Activated naive CD4-positive, alpha-beta T cell (primary cell): ENCODE results near the gene ZNF286A.
"Not testable (repeated sequence)": the region's sequence is repeated elsewhere in the genome, so short reads cannot be mapped to it uniquely, and the experiment has no call there.

Experiments used
- DNase-seq, 4 experiments: peaks; one replicate each; lab custom pipeline; 2025; lab: John Stamatoyannopoulos, UW

ZNF286A gene

GRCh38 chr17:15699937-15700336 is 385 bp downstream of the ZNF286A start:
- DNase-seq: not testable (repeated sequence)

GRCh38 chr17:15704239-15704638 is 4.7 kb downstream of the ZNF286A start:
- not testable (repeated sequence) for DNase-seq

- not testable (repeated sequence) for DNase-seq
These were observed 5.3 kb downstream of the ZNF286A start for GRCh38 chr17:15704813-15705212.

- not testable (repeated sequence) for DNase-seq
These were observed 9.3 kb downstream of the ZNF286A start for GRCh38 chr17:15708879-15709278.

- not testable (repeated sequence) for DNase-seq
These were observed 17.3 kb downstream of the ZNF286A start for GRCh38 chr17:15716601-15717563.

GRCh38 chr17:15730535-15730934 is 31.0 kb downstream of the ZNF286A start:
- DNase-seq: not testable (repeated sequence)

GRCh38 chr17:15731900-15732299 is 32.3 kb downstream of the ZNF286A start, which contains the start of gene TBC1D26:
Gene TBC1D26, plus strand, starts transcription at chr17:15732283. Its CDS starts 3,066 bp downstream, at chr17:15735349.
- not testable (repeated sequence) for DNase-seq

GRCh38 chr17:15733174-15733789 is 33.7 kb downstream of the ZNF286A start:
- DNase-seq: not testable (repeated sequence)

GRCh38 chr17:15736578-15736977 is 37.0 kb downstream of the ZNF286A start:
- not testable (repeated sequence) for DNase-seq

GRCh38 chr17:15738066-15738465 is 38.5 kb downstream of the ZNF286A start:
- DNase-seq: no peak

GRCh38 chr17:15739259-15739658 is 39.7 kb downstream of the ZNF286A start:
- DNase-seq: not testable (repeated sequence)

- not testable (repeated sequence) for DNase-seq
These were observed 40.5 kb downstream of the ZNF286A start for GRCh38 chr17:15740041-15740440.

GRCh38 chr17:15740570-15741120 is 41.1 kb downstream of the ZNF286A start:
- DNase-seq: no peak

- no peak for DNase-seq
These were observed 42.1 kb downstream of the ZNF286A start for GRCh38 chr17:15741624-15742023.

GRCh38 chr17:15742051-15742795 is 42.7 kb downstream of the ZNF286A start:
- no peak for DNase-seq

- no peak for DNase-seq
These were observed 43.4 kb downstream of the ZNF286A start for GRCh38 chr17:15742921-15743320.

GRCh38 chr17:15744074-15744676 is 44.6 kb downstream of the ZNF286A start:
- DNase-seq: no peak

GRCh38 chr17:15744885-15745284 is 45.3 kb downstream of the ZNF286A start:
- DNase-seq: no peak

GRCh38 chr17:15749403-15749802 is 49.9 kb downstream of the ZNF286A start:
- DNase-seq: not testable (repeated sequence)

- not testable (repeated sequence) for DNase-seq
These were observed 69.4 kb downstream of the ZNF286A start for GRCh38 chr17:15768865-15769533.
